ENCODE data around the gene AGTPBP1.

GRCh38 chr9:85586684-85587083 is 155.1 kb downstream of the AGTPBP1 start:
- no peak for TF ChIP-seq CTCF (IDR thresholded peaks at IDR 0.05)
- TF ChIP-seq POLR2A (IDR thresholded peaks at IDR 0.05), result no peak

All from lower leg skin (tissue), 3 donors.